GM21825 (cell line): ENCODE measurements around the gene CAPZB.

ENCODE experiments used
- ATAC-seq: cut with Tn5 transposase; IDR thresholded peaks from one replicate; pipeline ENCODE4 v1.9.1; 2021; ENCODE audit warnings: mild to moderate bottlenecking, moderate library complexity; ENCODE audit not compliant: unreplicated experiment

The CAPZB gene

GRCh38 chr1:19337289-19337688, 148.1 kb downstream of the CAPZB start:
- ATAC-seq, result no peak

- ATAC-seq, result no peak
Measured at GRCh38 chr1:19336543-19336942, 148.8 kb downstream of the CAPZB start.

- no peak for ATAC-seq
Measured at GRCh38 chr1:19333587-19334354, 151.6 kb downstream of the CAPZB start.

GRCh38 chr1:19332832-19333231, 152.5 kb downstream of the CAPZB start:
- no peak for ATAC-seq

- no peak for ATAC-seq
Measured at GRCh38 chr1:19331262-19331878, 154.0 kb downstream of the CAPZB start.

- no peak for ATAC-seq
Measured at GRCh38 chr1:19330449-19331135, 154.7 kb downstream of the CAPZB start.

GRCh38 chr1:19329611-19330010, 155.7 kb downstream of the CAPZB start:
- ATAC-seq, result no peak

- ATAC-seq, result no peak
Measured at GRCh38 chr1:19329188-19329587, 156.2 kb downstream of the CAPZB start.

- ATAC-seq, result no peak
Measured at GRCh38 chr1:19328486-19328885, 156.9 kb downstream of the CAPZB start.

GRCh38 chr1:19327736-19328135, 157.6 kb downstream of the CAPZB start:
- no peak for ATAC-seq

GRCh38 chr1:19327301-19327700, 158.0 kb downstream of the CAPZB start:
- no peak for ATAC-seq

- ATAC-seq, result no peak
Measured at GRCh38 chr1:19326748-19327065, 158.6 kb downstream of the CAPZB start.

- ATAC-seq, result no peak
Measured at GRCh38 chr1:19325958-19326747, 159.2 kb downstream of the CAPZB start.

GRCh38 chr1:19325368-19325957, 159.9 kb downstream of the CAPZB start:
- no peak for ATAC-seq

- no peak for ATAC-seq
Measured at GRCh38 chr1:19324665-19324990, 160.7 kb downstream of the CAPZB start.

GRCh38 chr1:19323987-19324664, 161.2 kb downstream of the CAPZB start:
- no peak for ATAC-seq

GRCh38 chr1:19322481-19322880, 162.9 kb downstream of the CAPZB start:
- no peak for ATAC-seq

GRCh38 chr1:19321071-19321470, 164.3 kb downstream of the CAPZB start:
- ATAC-seq, result no peak

- no peak for ATAC-seq
Measured at GRCh38 chr1:19319196-19319595, 166.1 kb downstream of the CAPZB start.

- no peak for ATAC-seq
Measured at GRCh38 chr1:19317126-19317910, 168.0 kb downstream of the CAPZB start.
